Measurements from ENCODE around the gene EVA1C. TPM values are rescaled to one million over a fixed set of nuclear protein-coding genes. Genes with fewer than 3 reads are reported as not detected.

Gene EVA1C
- total and polyA plus RNA-seq, 9 of the 15 experiments (the other 6 are each of a cell fraction or from before 2014, with no cell fraction given), result 0.22 TPM; not detected in 8

- TF ChIP-seq PKNOX1 (IDR thresholded peaks at IDR 0.05) (no peak), NCOA1 (IDR thresholded peaks at IDR 0.05; ENCODE audit: low read depth) (no peak), IRF1 (CRISPR knock-in tag; IDR thresholded peaks at IDR 0.05; ENCODE audit: borderline replicate concordance) (no peak), MTA3 (IDR thresholded peaks at IDR 0.05; ENCODE audit: borderline replicate concordance) (no peak), GMEB1 (CRISPR knock-in tag; IDR thresholded peaks at IDR 0.05) (no peak), THRB (CRISPR knock-in tag; conservative IDR thresholded peaks at IDR 0.05) (no peak), KDM2B (CRISPR knock-in tag; IDR thresholded peaks at IDR 0.05) (no peak)
Measured at GRCh38 chr21:32426592-32427051, 14.1 kb downstream of the EVA1C start (continued).
